GM19467 (cell line): ENCODE data around the gene TKFC.
"Not testable (repeated sequence)": the region's sequence is repeated elsewhere in the genome, so short reads cannot be mapped to it uniquely, and the experiment has no call there.

Experiments
- ATAC-seq: cut with Tn5 transposase; IDR thresholded peaks from one replicate; pipeline ENCODE4 v1.9.1; 2021; ENCODE audit warnings: mild to moderate bottlenecking, moderate library complexity; ENCODE audit not compliant: unreplicated experiment

The TKFC gene

GRCh38 chr11:61362542-61362875 is 29.5 kb downstream of the TKFC start:
- ATAC-seq: no peak

GRCh38 chr11:61364012-61364675 is 31.1 kb downstream of the TKFC start:
- no peak for ATAC-seq

- ATAC-seq: no peak
Measured at GRCh38 chr11:61367406-61367805, 34.4 kb downstream of the TKFC start.

DNA sequence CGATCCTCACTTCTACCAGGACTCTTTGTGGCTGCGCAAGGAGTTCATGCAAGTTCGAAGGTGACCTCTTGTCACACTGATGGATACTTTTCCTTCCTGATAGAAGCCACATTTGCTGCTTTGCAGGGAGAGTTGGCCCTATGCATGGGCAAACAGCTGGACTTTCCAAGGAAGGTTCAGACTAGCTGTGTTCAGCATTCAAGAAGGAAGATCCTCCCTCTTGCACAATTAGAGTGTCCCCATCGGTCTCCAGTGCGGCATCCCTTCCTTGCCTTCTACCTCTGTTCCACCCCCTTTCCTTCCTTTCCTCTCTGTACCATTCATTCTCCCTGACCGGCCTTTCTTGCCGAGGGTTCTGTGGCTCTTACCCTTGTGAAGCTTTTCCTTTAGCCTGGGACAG is 35.6 kb downstream of the TKFC start:
- ATAC-seq: no peak

GRCh38 chr11:61369372-61370348 is 36.6 kb downstream of the TKFC start:
- no peak for ATAC-seq

DNA sequence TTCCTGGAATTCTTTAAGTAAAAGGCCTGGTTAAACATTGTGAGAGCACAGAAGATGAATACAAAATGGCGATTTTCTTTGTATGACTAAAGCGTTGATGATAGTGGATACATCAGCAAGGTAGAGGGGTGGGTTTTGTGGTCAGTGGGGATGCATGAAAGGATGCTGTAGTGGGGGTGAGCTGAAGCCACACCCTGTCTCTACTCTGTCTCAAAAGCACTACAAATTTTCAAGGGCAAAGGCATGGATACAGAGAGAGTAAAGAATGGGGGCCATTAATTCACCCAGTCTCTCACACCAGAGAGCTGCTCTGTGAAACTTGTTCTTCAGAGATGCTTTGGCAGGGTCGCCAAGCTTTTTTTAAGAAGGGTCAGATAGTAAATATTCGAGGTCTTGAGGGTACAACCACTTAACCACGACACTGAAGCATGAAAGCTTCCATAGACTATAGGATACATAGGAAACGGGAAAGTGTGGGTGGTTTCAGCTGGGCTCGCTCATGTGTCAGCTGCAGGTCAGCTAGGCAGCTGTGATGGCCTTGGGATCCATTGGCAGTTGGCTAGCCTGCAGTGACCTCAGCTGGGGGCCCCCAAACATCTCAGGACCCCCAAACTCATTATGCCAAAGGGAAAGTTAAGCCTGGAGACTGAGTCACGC is 37.4 kb downstream of the TKFC start:
- no peak for ATAC-seq

DNA sequence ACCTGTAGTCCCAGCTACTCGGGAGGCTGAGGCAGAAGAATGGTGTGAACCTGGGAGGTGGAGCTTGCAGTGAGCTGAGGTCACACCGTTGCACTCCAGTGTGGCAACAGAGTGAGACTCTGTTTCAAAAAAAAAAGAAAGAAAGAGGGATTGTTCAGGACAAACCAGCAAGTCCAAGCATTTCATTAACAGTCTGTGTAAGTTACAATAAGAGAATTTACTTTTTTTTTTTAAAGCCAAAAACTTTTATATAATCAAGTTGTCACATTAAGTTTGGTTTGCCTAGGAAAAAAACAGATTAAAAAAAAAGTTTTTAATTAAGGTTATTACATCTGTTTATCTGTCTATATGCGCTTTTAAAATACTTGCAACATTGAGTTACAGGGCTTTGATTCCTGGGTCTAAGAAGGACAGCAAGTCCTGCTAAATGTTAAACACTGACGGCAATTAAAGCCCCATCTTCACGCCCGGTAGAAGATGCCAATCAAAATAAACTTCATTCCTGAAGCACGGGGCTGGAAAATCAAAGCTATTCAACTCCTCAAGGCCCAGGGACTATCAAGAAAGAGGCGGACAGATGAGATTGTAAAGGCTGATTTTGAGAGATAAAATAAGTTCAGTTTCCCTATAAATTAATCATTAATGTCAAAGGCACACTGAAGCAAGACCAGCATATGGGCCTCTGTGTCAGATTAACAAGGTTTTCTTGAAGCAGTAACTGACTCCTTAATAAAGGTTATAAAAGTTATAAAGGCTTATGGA is 39.8 kb downstream of the TKFC start:
- ATAC-seq: no peak

DNA sequence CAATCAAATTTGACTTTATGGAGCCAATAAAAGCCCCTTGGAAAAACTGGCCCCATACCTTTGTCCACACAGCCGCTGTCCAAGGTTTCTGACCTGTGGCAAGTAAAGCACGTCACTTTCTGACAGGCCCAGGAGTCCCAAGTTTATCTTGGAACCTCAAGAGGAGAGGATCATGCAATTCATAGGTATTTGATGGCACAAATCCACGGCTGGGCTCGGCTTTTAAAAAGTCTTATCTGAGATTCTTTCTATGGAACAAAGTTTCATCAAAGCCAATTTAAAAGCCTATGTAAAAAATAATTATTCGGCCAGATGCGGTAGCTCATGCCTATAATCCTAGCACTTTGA is 42.7 kb downstream of the TKFC start:
- ATAC-seq: no peak

DNA sequence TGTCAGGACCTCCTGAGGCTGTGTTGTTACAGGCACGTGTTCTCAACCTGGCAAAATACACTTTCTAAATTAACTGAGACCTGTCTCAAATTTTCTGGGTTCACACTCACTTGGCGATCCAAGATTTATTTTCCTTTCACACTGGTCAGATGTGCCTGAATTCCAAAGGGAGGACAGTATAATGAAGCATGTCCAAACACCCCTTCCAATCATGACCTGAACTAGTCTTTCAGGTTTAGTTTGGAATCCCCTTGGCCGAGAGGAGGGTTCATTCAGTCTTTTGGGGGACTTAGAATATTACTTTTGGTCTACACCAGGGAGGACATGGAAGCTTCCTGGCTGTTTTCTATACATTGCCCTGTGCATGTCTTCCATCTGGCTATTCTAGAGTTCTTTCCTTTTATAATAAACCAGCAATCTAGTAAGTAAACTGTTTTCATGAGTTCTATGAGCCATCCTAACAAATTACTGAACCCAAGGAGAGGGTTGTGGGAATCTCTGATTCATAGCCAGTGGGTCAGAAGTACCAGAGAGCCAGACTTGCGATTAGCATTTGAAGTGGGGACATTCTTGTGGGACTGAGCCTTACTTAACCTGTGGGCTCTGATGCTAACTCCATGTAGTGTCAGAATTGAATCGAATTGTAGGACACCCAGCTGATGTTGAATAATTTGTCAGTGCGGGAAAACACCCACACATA is 44.6 kb downstream of the TKFC start:
- no peak for ATAC-seq

GRCh38 chr11:61378713-61379313 is 45.8 kb downstream of the TKFC start:
- no peak for ATAC-seq

GRCh38 chr11:61380884-61381283 is 47.9 kb downstream of the TKFC start:
- ATAC-seq: no peak

DNA sequence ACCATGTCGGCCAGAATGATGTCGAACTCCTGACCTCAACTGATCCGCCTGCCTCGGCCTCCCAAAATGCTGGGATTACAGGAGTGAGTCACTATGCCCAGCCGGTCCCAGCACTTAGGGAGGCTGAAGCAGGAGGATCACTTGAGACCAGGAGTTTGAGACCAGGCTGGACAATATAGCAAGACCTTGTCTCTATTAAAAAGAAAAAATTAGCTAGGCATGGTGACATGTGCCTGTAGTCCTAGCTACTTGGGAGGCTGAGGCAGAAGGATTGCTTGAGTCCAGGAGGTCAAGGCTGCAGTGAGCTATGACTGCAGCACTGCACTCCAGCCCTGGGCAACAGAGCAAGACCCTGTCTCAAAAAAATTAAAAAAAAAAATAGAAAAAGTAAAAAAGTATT is 50.8 kb downstream of the TKFC start:
- ATAC-seq: not testable (repeated sequence)

DNA sequence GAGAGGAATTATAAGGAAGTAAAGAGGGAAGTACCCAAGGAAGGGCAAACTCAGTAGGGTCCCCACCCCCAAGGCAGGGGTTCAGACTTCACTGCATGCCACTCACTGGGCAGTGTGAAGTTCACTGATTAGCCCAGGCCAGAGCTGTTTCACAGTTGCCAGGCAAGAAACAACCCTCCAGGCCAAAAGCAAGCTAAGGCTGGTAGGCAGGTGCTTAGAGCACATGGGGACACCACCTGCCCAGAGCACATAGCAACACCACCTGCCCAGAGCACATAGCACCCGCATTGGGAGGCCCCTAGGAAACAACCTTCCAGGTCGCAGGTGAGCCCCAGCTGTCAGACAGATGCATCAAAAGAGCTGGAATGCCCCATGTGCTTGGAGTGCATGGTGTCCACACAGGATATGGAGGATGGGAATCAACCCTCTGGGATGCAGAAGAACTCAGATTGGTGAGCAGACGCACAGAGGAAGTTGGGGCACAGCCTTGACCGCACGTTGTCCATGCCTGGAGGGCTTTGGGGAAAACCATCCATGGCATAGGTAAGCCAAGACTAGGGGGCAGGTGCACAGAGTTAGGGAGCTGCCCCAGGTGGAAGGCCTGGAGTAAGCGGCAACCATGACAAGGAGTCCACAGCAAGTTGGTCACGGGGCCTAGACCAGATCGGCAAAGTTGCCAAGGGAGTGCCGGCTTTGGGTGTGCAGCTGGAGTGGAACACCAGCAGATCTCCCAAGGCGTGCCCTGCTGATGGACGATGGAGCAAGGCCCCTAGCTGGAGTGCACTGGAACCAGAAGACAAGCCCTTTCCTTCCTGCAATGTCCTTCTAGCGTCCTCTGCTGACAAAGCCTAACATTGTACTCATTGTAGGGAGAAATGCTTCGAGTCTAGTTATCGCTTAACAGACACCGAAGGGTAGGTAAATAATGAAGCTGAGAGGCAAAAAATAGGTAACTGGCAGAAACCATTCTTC is 51.5 kb downstream of the TKFC start:
- no peak for ATAC-seq

GRCh38 chr11:61390161-61390560 is 57.1 kb downstream of the TKFC start:
- no peak for ATAC-seq

DNA sequence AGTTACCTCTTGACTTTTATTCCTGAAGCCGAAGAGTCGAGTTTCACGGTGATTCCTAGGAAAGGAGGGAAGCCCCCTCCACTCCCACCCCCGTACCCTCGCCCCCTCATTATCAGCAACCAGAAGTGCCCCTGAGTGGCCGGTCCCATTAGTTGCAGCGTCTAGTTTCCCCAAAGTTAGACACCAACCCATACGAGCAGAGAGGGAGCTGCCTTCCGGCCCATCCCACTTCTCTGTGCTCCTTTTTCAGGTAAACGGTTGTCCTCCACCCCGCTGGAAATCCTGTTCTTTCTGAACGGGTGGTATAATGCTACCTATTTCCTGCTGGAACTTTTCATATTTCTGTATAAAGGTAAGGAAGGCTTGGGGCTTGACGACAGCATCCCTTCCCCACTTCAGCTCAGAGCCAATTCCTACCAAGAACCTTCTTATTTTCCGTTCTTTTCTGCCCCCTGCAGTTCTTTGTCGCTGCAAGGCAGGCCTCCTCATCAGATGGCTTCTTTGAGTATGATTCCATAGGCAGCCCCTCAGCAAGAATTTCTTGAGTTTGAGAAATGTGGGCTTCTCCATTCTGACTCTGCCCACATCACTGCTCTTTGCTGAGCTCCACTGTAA is 60.1 kb downstream of the TKFC start:
- ATAC-seq: no peak
